Gastrocnemius medialis (tissue), 4 donors: ENCODE measurements around the gene CDRT4. TPM values are rescaled to one million over a fixed set of nuclear protein-coding genes. Genes with fewer than 3 reads are reported as not detected.

Experiments used
- ATAC-seq, 2 donors: fragments of 150-250 bp; one replicate each; pipeline ENCODE4 v1.9.1; 2016
- DNase-seq, 2 donors: peaks; one replicate each; pipeline ENCODE4 v3.0.0-alpha.2; 2019
- H3K27ac ChIP-seq, 4 donors: fragments of 200-600 bp; sonication (generic); 1 replicate in 1 of 4; 2 replicates in 3 of 4; pipeline ENCODE4 v1.5.1; 2016 to 2018; ENCODE audit warnings: mild to moderate bottlenecking in 2 of 4, moderate library complexity in 1 of 4
- H3K27me3 ChIP-seq, 3 donors: fragments of 200-600 bp; sonication (generic) in 2 of 3; 1 replicate in 1 of 3; 2 replicates in 2 of 3; pipeline versions ENCODE4 v1.5.1 to v1.6.0; 2016 to 2019; ENCODE audit warnings: mild to moderate bottlenecking in 1 of 3, moderate library complexity in 1 of 3
- H3K36me3 ChIP-seq, 2 donors: fragments of 200-600 bp; sonication (generic) in 1 of 2; one replicate each; pipeline ENCODE4 v1.5.1; 2017 to 2018
- H3K4me1 ChIP-seq, 2 donors: fragments of 200-600 bp; sonication (generic) in 1 of 2; one replicate each; pipeline ENCODE4 v1.5.1; 2016 to 2017; ENCODE audit warnings: mild to moderate bottlenecking in 2 of 2
- H3K4me3 ChIP-seq, 4 donors: fragments of 200-600 bp; sonication (generic) in 3 of 4; 1 replicate in 1 of 4; 2 replicates in 3 of 4; pipeline ENCODE4 v1.5.1; 2016 to 2019; ENCODE audit warnings: mild to moderate bottlenecking in 2 of 4
- H3K9me3 ChIP-seq, 3 donors: fragments of 200-600 bp; sonication (generic) in 2 of 3; 1 replicate in 1 of 3; 2 replicates in 2 of 3; pipeline ENCODE4 v1.5.1; 2016 to 2019
- CTCF ChIP-seq, 5 experiments: fragments of 450-650 bp in 3 of 5; fragments of 200-600 bp in 2 of 5; sonication (generic) in 2 of 5; IDR thresholded peaks in 4 of 5; conservative IDR thresholded peaks in 1 of 5; 1 replicate in 4 of 5; 2 replicates in 1 of 5; pipeline ENCODE4 v1.5.1; 2016 to 2019; ENCODE audit warnings: antibody characterized with exemption in 5 of 5, mild to moderate bottlenecking in 3 of 5, moderate library complexity in 3 of 5
- POLR2A ChIP-seq, 2 donors: fragments of 450-650 bp; IDR thresholded peaks; one replicate each; pipeline ENCODE4 v1.6.1; 2017; ENCODE audit warnings: antibody characterized with exemption in 2 of 2, mild to moderate bottlenecking in 2 of 2, moderate library complexity in 2 of 2
- in situ Hi-C, 4 donors: fragments of 200-750 bp; cut with MboI; loops; one replicate each; pipeline versions ENCODE4 v1.15.0 to v1.8.0; 2017; ENCODE audit warnings: low sequenced_read_pairs in 4 of 4
- intact Hi-C: fragments of 100-400 bp; cut with DNase I; formaldehyde crosslinking; loops from one replicate; pipeline ENCODE4 v1.15.1; 2023; ENCODE audit warnings: low total_unique reads
- total RNA-seq, 4 donors: library from RNA; depleted of rRNA; stranded (reverse); fragments of >200 nt; gene quantifications; one replicate each; pipeline versions ENCODE4 v1.1.0 to v1.2.3, GENCODE V29; 2016

CDRT4 gene
- total RNA-seq, 4 donors from 2014 or later = 0.66 to 2.0 (median 1.00) TPM

- intact Hi-C loops (loop anchor here (10.0 kb wide), 1 partner anchor 1199 kb away; no protein-coding TSS in a partner anchor), in situ Hi-C loops (loop anchor here in 3 of 4 donors (25.0 kb wide), 1 partner anchor 141 kb away; the partner anchor contains the start of gene PMP22 (in 3 of the 3))
- H3K9me3 ChIP-seq = no peaks in the 10 kb centered on the region
- TF ChIP-seq CTCF (IDR thresholded peaks at IDR 0.05 in 4 of 5, conservative IDR thresholded peaks at IDR 0.05 in 1 of 5) = no peak
- TF ChIP-seq POLR2A (IDR thresholded peaks at IDR 0.05) = no peak
- H3K4me3 ChIP-seq = no peak overlapping the region
- ATAC-seq (no peak), DNase-seq (no peak)
- peak overlapping the region; percentile 18 to 43 (median 32) for H3K27ac ChIP-seq
- H3K27me3 ChIP-seq = no peaks in the 10 kb centered on the region
- H3K36me3 ChIP-seq = no peaks in the 10 kb centered on the region
- H3K4me1 ChIP-seq = peaks cover 12 to 13% of the 10 kb centered on the region in 2 donors
Measured at GRCh38 chr17:15403276-15403939, 64.0 kb downstream of the CDRT4 start.

DNA sequence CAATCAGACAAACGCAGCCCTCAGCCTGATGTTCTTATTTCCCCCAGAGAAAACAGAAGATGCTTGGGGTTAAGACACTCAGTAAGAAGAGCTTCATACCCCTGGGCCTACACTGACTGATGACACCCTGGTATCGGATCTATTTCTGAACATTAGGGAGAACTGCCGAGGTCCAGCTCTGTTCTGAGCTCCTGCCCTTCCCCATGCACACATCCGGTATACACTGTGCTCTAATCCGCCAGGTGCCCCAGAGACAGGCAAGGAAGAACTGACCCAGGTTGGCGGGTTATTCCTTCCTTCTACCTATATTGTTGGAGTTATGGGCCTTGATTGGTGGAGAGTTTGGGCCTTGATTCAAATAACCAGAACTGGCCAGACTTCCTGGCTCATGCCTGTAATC, 68.0 kb downstream of the CDRT4 start:
- Histone ChIP-seq H3K27ac (peak overlapping the region; percentile 62 to 77 (median 68)), H3K36me3 (no peaks in the 10 kb centered on the region), H3K9me3 (no peaks in the 10 kb centered on the region), H3K4me3 (no peak overlapping the region), H3K4me1 (peaks cover 20% of the 10 kb centered on the region in 2 donors), H3K27me3 (no peaks in the 10 kb centered on the region)
- in situ Hi-C loops (loop anchor here in 1 of 4 donors (25.0 kb wide), 1 partner anchor 113 kb away; no protein-coding TSS in a partner anchor), intact Hi-C loops (loop anchor here (5.0 kb wide), 2 partner anchors 47 to 137 kb away; no protein-coding TSS in a partner anchor)
- no peak for TF ChIP-seq POLR2A (IDR thresholded peaks at IDR 0.05)
- TF ChIP-seq CTCF (IDR thresholded peaks at IDR 0.05 in 4 of 5, conservative IDR thresholded peaks at IDR 0.05 in 1 of 5) = no peak
- ATAC-seq (peak in 1 of 2 donors; percentile 10), DNase-seq (no peak)

- Histone ChIP-seq H3K36me3 (no peaks in the 10 kb centered on the region), H3K9me3 (no peaks in the 10 kb centered on the region), H3K27me3 (no peaks in the 10 kb centered on the region), H3K27ac (peak overlapping the region; percentile 62 to 77 (median 68)), H3K4me1 (peaks cover 17 to 20% of the 10 kb centered on the region in 2 donors), H3K4me3 (peak overlapping the region in 1 of 4 donors; percentile 11)
- ATAC-seq (peak; percentile 86 to 88), DNase-seq (peak; percentile 42 to 80)
- TF ChIP-seq CTCF (IDR thresholded peaks at IDR 0.05 in 4 of 5, conservative IDR thresholded peaks at IDR 0.05 in 1 of 5) (no peak), POLR2A (IDR thresholded peaks at IDR 0.05) (peak in 1 of 2 donors; percentile 32)
- in situ Hi-C loops (loop anchor here in 1 of 4 donors (25.0 kb wide), 1 partner anchor 113 kb away; no protein-coding TSS in a partner anchor), intact Hi-C loops (loop anchor here (5.0 kb wide), 2 partner anchors 47 to 137 kb away; no protein-coding TSS in a partner anchor)
Measured at GRCh38 chr17:15398736-15399331, 68.6 kb downstream of the CDRT4 start.

DNA sequence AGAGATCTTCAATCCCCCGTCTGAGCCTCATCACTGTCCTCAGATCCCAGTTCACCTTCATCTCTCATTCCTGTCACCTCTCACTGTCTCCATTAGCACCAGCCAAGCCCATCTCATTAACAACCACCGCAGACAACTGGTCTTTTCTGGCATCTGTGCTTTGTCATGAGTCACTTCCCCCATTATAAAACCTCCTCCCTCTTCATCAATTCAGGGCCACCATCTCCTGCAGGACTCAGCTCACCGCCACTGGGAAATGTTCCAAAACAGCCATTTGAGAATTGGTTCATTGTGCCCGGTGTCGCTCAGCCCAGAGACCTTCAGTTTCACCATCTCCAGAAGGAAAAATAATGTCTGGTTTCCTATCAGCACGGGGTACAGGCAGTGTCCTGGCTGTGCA, 69.1 kb downstream of the CDRT4 start:
- no peaks in the 10 kb centered on the region for H3K36me3 ChIP-seq
- intact Hi-C loops = loop anchor here (5.0 kb wide), 2 partner anchors 46 to 136 kb away; no protein-coding TSS in a partner anchor
- peaks cover 16 to 20% of the 10 kb centered on the region in 2 donors for H3K4me1 ChIP-seq
- ATAC-seq = peak; percentile 81 to 82
- H3K27me3 ChIP-seq = no peaks in the 10 kb centered on the region
- peak overlapping the region in 1 of 4 donors; percentile 11 for H3K4me3 ChIP-seq
- peak; percentile 33 to 60 for DNase-seq
- H3K9me3 ChIP-seq = no peaks in the 10 kb centered on the region
- TF ChIP-seq POLR2A (IDR thresholded peaks at IDR 0.05) = no peak
- no peak for TF ChIP-seq CTCF (IDR thresholded peaks at IDR 0.05 in 4 of 5, conservative IDR thresholded peaks at IDR 0.05 in 1 of 5)
- H3K27ac ChIP-seq = peak overlapping the region; percentile 62 to 77 (median 68)
- in situ Hi-C loops = loop anchor here in 1 of 4 donors (25.0 kb wide), 1 partner anchor 114 kb away; no protein-coding TSS in a partner anchor
